Coronary artery (tissue), 2 donors: ENCODE data around the gene OLA1.

Experiments used
- DNase-seq: peaks from one replicate; pipeline ENCODE4 v3.0.0-alpha.2; 2017; ENCODE audit warnings: low spot score
- H3K27ac ChIP-seq, 2 donors: fragments of 200-600 bp; sonication (generic); one replicate each; pipeline ENCODE4 v1.5.1; 2016 to 2019
- H3K4me3 ChIP-seq: fragments of 200-600 bp; sonication (generic); 2 replicates; pipeline ENCODE4 v1.5.1; 2016; ENCODE audit warnings: mild to moderate bottlenecking, moderate library complexity
- CTCF ChIP-seq: fragments of 200-600 bp; sonication (generic); IDR thresholded peaks from one replicate; pipeline ENCODE4 v1.5.1; 2019; ENCODE audit warnings: antibody characterized with exemption

Gene OLA1

GRCh38 chr2:174035117-174035635, 213.2 kb downstream of the OLA1 start:
- Histone ChIP-seq H3K27ac (no peak overlapping the region), H3K4me3 (no peak overlapping the region)
- no peak for DNase-seq
- no peak for TF ChIP-seq CTCF

GRCh38 chr2:174033163-174033550, 215.2 kb downstream of the OLA1 start:
- no peak overlapping the region for H3K4me3 ChIP-seq
- TF ChIP-seq CTCF: no peak
- H3K27ac ChIP-seq: no peak overlapping the region
- DNase-seq: no peak

- peak overlapping the region in 1 of 2 donors; percentile 43 for H3K27ac ChIP-seq
- DNase-seq: no peak
- H3K4me3 ChIP-seq: no peak overlapping the region
- TF ChIP-seq CTCF: no peak
These were observed 217.1 kb downstream of the OLA1 start for GRCh38 chr2:174031226-174031625.

GRCh38 chr2:174028935-174029334, 219.4 kb downstream of the OLA1 start:
- TF ChIP-seq CTCF: no peak
- no peak overlapping the region for H3K27ac ChIP-seq
- no peak for DNase-seq
- H3K4me3 ChIP-seq: no peak overlapping the region

GRCh38 chr2:174027956-174028355, 220.4 kb downstream of the OLA1 start:
- no peak for DNase-seq
- H3K27ac ChIP-seq: peak overlapping the region in 1 of 2 donors; percentile 38
- TF ChIP-seq CTCF: no peak
- no peak overlapping the region for H3K4me3 ChIP-seq

GRCh38 chr2:174026122-174026845, 222.0 kb downstream of the OLA1 start:
- TF ChIP-seq CTCF: no peak
- peak overlapping the region; percentile 51 to 81 for H3K27ac ChIP-seq
- no peak for DNase-seq
- no peak overlapping the region for H3K4me3 ChIP-seq
